Naive thymus-derived CD8-positive, alpha-beta T cell (primary cell): Measurements from ENCODE around the gene IST1. TPM values are rescaled to one million over a fixed set of nuclear protein-coding genes. Genes with fewer than 3 reads are reported as not detected.

Source experiments
- ATAC-seq, 2 donors: fragments of 150-1000 bp; cut with Tn5 transposase in 1 of 2; sonication (Bioruptor Pico), chemical (Tn5 transposase) in 1 of 2; 1 replicate in 1 of 2; 2 replicates in 1 of 2; pipeline ENCODE4 v1.10.0; 2021; ENCODE audit warnings: mild to moderate bottlenecking in 2 of 2, moderate library complexity in 2 of 2
- POLR2A ChIA-PET: fragments of 350-600 bp; sonication (Branson Sonifier 250); formaldehyde crosslinking; loops from one replicate; lab custom pipeline; 2021; ENCODE audit warnings: antibody characterized with exemption; lab: Charles Lee
- DNase-seq, 10 donors: peaks; one replicate each; pipeline versions ENCODE4 v3.0.0 to v3.0.0-alpha.2; 2020 to 2022
- H3K27ac Mint-ChIP-seq, 10 donors: one replicate each; pipeline ENCODE4 v1.8.0; 2020 to 2022; ENCODE audit warnings: mild to moderate bottlenecking in 10 of 10, mixed read lengths in 10 of 10, moderate library complexity in 4 of 10, inconsistent platforms in 1 of 10
- H3K27me3 Mint-ChIP-seq, 5 donors: one replicate each; pipeline ENCODE4 v1.8.0; 2021 to 2022; ENCODE audit warnings: mixed read lengths in 5 of 5
- H3K36me3 Mint-ChIP-seq, 3 donors: one replicate each; pipeline ENCODE4 v1.8.0; 2020 to 2022; ENCODE audit warnings: mixed read lengths in 3 of 3, mild to moderate bottlenecking in 2 of 3, inconsistent platforms in 1 of 3
- H3K4me1 Mint-ChIP-seq, 4 donors: one replicate each; pipeline ENCODE4 v1.8.0; 2021 to 2022; ENCODE audit warnings: mixed read lengths in 4 of 4
- H3K4me3 Mint-ChIP-seq, 10 donors: one replicate each; pipeline ENCODE4 v1.8.0; 2020 to 2022; ENCODE audit warnings: mild to moderate bottlenecking in 10 of 10, mixed read lengths in 10 of 10, moderate library complexity in 6 of 10, inconsistent platforms in 1 of 10
- H3K9me3 Mint-ChIP-seq, 9 donors: one replicate each; pipeline ENCODE4 v1.8.0; 2020 to 2022; ENCODE audit warnings: mixed read lengths in 9 of 9, mild to moderate bottlenecking in 3 of 9, inconsistent platforms in 1 of 9, moderate library complexity in 1 of 9
- polyA plus RNA-seq, 3 donors: library from polyadenylated mRNA; unstranded; fragments of 300-500 nt; fragmentation: Illumina TruSeq; gene quantifications; one replicate each; pipeline ENCODE4 v1.2.3, GENCODE V29; 2021
- total RNA-seq, 8 experiments: library from RNA in 2 of 8; stranded (reverse) in 2 of 8; gene quantifications; one replicate each; pipeline ENCODE4 v1.2.3 and lab custom pipeline; 2021 to 2026

The IST1 gene
- total and polyA plus RNA-seq, 5 experiments from 2014 or later = 115 to 298 (median 161) TPM

DNA sequence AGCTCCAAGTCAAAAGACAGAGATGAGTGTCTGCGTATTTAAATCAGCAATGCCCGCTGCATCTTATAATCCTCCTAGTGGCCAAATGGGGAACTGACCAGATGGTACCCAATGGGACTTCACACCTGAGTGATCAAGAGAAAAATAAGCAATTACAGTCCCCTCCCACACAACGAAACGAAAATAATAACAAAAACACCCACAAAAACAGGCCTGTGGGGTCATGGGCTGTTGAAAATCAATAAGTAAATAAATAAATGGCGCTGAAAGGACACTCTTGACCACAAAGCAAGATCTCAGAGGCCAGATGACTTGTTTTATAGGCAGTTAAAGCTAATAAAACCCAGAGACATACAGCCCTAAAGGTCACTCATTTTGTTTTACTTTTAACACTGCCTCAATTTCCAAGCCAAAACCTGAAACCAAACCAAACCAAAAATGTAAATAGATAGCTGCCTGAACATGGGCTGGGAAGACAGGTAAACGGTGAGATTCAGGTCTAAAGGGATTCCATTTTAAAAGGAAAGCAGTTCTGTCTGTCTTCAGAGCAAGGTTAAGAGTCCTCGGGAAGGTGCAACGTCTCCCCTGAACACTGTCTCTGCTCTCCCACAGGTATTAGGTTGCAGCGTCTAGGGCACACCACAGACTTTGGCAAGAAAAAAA is 12.7 kb upstream of the IST1 start:
- Mint-ChIP-seq H3K9me3 (peaks cover 0 to 2% (median 0%) of the 10 kb centered on the region in 9 donors), H3K27ac (peak overlapping the region; percentile 67 to 94 (median 90)), H3K4me1 (peaks cover 38 to 58% (median 56%) of the 10 kb centered on the region in 4 donors), H3K4me3 (peak overlapping the region; percentile 84 to 91 (median 88)), H3K36me3 (peaks cover 6 to 11% (median 7%) of the 10 kb centered on the region in 3 donors), H3K27me3 (peaks cover 0 to 2% (median 0%) of the 10 kb centered on the region in 5 donors)
- ATAC-seq (peak; percentile 31 to 41), DNase-seq (peak; percentile 24 to 86 (median 78))
- POLR2A ChIA-PET = interaction anchor here (1.0 to 5.9 kb wide), 10 partner anchors 13 to 74 kb away, joined by 3 to 121 read pairs (median 6); partner anchors contain the start of genes AP1G1, ATXN1L and IST1

DNA sequence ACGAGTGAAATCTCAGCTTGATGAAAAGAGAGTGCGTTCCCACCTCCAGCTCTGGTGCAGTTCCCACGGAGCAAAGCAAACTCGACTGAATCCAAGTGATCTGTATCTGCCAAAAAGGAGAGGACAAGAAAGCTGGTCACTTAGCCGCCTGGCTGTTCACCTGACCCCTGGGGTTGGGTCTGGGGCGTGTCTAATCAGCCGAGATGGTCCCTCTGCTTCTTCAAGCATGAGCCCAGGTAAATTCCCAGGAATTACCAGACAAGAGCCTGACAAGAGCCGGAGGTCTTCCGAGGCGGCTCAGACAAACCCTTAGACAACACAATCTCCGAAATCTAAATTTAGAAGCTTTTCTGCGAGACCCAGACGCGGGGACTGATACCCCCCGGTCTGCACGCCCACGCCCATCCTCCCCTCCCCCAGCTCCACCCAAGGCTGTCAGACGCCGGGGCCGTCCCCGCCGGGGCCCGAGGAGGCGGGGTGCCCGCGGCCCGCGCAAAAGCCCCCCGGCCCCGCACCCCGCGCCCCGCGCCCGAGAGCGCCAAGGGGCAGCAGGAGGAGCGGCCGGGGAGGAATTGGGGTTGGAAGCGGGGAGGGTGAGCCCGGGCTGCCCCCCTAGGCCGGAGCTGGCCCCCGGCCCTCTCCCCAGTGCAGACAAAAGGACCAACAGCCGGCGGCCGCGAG is 12.0 kb upstream of the IST1 start:
- Mint-ChIP-seq H3K36me3 (peaks cover 6 to 11% (median 7%) of the 10 kb centered on the region in 3 donors), H3K4me3 (peak overlapping the region; percentile 84 to 91 (median 88)), H3K27me3 (peaks cover 0 to 2% (median 0%) of the 10 kb centered on the region in 5 donors), H3K27ac (peak overlapping the region; percentile 67 to 94 (median 90)), H3K4me1 (peaks cover 38 to 58% (median 56%) of the 10 kb centered on the region in 4 donors), H3K9me3 (peaks cover 0 to 2% (median 0%) of the 10 kb centered on the region in 9 donors)
- DNase-seq = peak in 9 of 10 donors; percentile 35 to 73 (median 47)
- peak in 1 of 2 donors; percentile 22 for ATAC-seq
- POLR2A ChIA-PET = interaction anchor here (1.0 to 5.9 kb wide), 9 partner anchors 12 to 75 kb away, joined by 3 to 121 read pairs (median 9); partner anchors contain the start of genes AP1G1, ATXN1L and IST1

DNA sequence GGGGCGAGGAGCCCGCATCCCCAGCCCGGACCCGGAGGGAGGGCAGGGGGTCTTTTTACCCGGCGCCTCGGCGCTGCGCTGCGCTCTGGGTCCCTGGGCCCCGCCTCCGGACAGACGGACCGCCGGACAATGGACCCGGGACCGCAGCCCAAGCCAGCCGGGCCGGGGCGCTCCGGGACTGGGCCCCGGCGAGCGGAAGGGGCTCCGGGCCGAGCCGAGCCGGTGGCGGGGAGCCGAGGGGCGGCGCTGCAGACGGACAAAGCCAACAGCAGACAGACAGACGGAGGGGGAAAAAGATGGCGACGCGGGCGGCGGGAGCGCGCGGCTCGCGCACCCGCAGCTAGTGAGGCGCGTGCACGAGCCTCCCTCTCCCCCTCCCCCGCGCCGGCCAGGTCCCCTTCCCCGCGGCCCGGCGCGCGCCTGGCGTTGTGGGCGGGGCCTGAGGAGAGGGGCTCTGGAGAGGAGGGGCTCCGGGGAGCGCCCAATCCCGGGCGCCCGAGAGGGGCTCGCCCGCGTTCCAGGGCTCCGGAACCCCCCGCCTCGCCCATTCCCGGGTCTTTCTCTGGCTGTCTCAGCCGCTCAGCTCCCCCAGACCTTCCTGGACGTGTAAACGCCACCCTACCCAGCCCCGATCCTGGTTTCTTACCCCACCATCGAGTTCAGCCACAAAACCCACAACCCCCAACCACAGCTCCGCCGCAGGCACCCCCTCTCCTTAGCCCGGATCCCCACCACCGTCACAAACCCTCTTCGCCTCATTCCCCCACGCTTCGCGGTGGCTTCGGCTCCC is 11.3 kb upstream of the IST1 start, which contains the start of gene ZNF821:
Gene ZNF821, minus strand, starts transcription at position 334 of the 790 bp plus-strand sequence. CDS start 4,236 bp downstream, outside the sequence.
- Mint-ChIP-seq H3K9me3 (peaks cover 0 to 2% (median 0%) of the 10 kb centered on the region in 9 donors), H3K36me3 (peaks cover 4 to 9% (median 5%) of the 10 kb centered on the region in 3 donors), H3K4me3 (peak within 1 kb of the TSS; percentile 92 to 99 (median 94)), H3K27ac (peak within 1 kb of the TSS; percentile 87 to 98 (median 92)), H3K27me3 (peaks cover 0 to 2% (median 0%) of the 10 kb centered on the region in 5 donors), H3K4me1 (peaks cover 35 to 54% (median 53%) of the 10 kb centered on the region in 4 donors)
- ATAC-seq = peak; percentile 46 to 61
- POLR2A ChIA-PET = interaction anchor here (0.5 to 5.9 kb wide), 9 partner anchors 10 to 168 kb away, joined by 3 to 121 read pairs (median 5); partner anchors contain the start of genes AP1G1, ATXN1L and IST1
- DNase-seq = peak; percentile 62 to 91 (median 78)

DNA sequence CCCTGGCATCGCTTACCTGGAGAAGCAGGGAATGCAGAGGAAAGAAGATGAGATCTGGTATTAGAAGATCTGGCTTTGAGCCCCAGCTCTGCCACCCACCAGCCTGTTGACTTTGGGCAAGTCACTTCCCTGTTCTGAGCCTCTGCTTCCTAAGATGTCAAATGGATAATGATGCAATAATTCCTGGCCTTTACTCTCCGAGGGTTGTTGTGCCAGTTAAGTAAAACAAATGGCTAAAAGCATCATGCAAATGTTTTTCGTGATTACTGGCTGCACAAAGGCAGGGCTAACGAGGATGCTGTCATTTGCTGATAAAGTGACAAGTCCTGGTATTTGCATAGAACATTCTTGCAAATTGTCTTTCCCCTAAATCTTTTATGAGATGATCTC is 10.1 kb upstream of the IST1 start:
- DNase-seq = no peak
- Mint-ChIP-seq H3K9me3 (peaks cover 0 to 2% (median 0%) of the 10 kb centered on the region in 9 donors), H3K4me1 (peaks cover 25 to 42% (median 41%) of the 10 kb centered on the region in 4 donors), H3K27me3 (peaks cover 0 to 2% (median 0%) of the 10 kb centered on the region in 5 donors), H3K4me3 (peak overlapping the region; percentile 92 to 99 (median 94)), H3K27ac (peak overlapping the region in 9 of 10 donors; percentile 2 to 98 (median 78)), H3K36me3 (no peaks in the 10 kb centered on the region)
- ATAC-seq = no peak
- POLR2A ChIA-PET = interaction anchor here (0.8 to 5.9 kb wide), 3 partner anchors 10 to 77 kb away, joined by 3 to 121 read pairs (median 4); partner anchors contain the start of gene IST1

DNA sequence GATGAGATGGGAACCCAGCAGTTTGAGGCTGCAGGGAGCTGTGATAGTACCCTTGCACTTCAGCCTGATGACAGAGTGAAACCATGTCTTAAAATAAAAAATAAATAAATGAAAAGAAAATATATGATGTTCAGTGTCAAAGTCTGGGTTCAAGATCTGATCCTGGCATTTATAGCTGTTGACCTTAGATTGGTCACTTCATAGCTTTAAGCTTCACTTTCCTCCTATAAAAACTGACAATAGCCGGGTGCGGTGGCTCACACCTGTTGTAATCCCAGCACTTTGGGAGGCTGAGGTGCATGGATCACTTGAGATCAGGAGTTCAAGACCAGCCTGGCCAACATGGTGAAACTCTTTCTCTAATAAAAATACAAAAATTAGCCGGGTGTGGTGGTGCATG is 6.2 kb upstream of the IST1 start:
- H3K27me3 Mint-ChIP-seq = peaks cover 0 to 2% (median 0%) of the 10 kb centered on the region in 5 donors
- H3K36me3 Mint-ChIP-seq = no peaks in the 10 kb centered on the region
- no peak overlapping the region for H3K27ac Mint-ChIP-seq
- no peak overlapping the region for H3K4me3 Mint-ChIP-seq
- peaks cover 0 to 2% (median 0%) of the 10 kb centered on the region in 9 donors for H3K9me3 Mint-ChIP-seq
- DNase-seq = no peak
- POLR2A ChIA-PET = no interaction called here
- no peak for ATAC-seq
- H3K4me1 Mint-ChIP-seq = peaks cover 7 to 17% (median 15%) of the 10 kb centered on the region in 4 donors

DNA sequence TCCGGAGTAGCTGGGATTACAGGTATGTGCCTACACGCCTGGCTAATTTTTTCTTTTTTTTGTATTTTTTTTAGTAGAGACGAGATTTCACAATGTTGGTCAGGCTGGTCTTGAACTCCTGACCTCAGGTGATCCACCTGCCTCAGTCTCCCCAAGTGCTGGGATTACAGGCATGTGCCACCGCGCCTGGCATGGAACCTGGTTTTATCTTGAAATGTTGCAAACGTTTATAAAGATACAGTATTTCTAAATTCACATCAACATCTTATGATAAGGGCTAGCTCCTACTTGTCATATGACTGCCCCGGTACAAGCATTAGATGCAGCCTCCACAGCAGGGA is 1.5 kb upstream of the IST1 start:
- H3K27ac Mint-ChIP-seq = peak overlapping the region in 9 of 10 donors; percentile 94 to 98 (median 97)
- H3K4me3 Mint-ChIP-seq = peak overlapping the region; percentile 95 to 98 (median 96)
- peaks cover 0 to 3% (median 0%) of the 10 kb centered on the region in 3 donors for H3K36me3 Mint-ChIP-seq
- no peak for DNase-seq
- ATAC-seq = no peak
- H3K9me3 Mint-ChIP-seq = no peaks in the 10 kb centered on the region
- no peaks in the 10 kb centered on the region for H3K27me3 Mint-ChIP-seq
- peaks cover 10 to 33% (median 24%) of the 10 kb centered on the region in 4 donors for H3K4me1 Mint-ChIP-seq
- POLR2A ChIA-PET = interaction anchor here (0.7 to 5.6 kb wide), 3 partner anchors 10 to 85 kb away, joined by 3 to 121 read pairs (median 62); partner anchors contain the start of genes AP1G1 and ZNF821

- Mint-ChIP-seq H3K4me3 (peak overlapping the region; percentile 95 to 98 (median 96)), H3K27ac (peak overlapping the region; percentile 94 to 98 (median 97)), H3K4me1 (peaks cover 10 to 38% (median 27%) of the 10 kb centered on the region in 4 donors), H3K27me3 (no peaks in the 10 kb centered on the region), H3K36me3 (peaks cover 0 to 3% (median 0%) of the 10 kb centered on the region in 3 donors), H3K9me3 (no peaks in the 10 kb centered on the region)
- POLR2A ChIA-PET = interaction anchor here (0.6 to 5.6 kb wide), 7 partner anchors 11 to 115 kb away, joined by 3 to 121 read pairs (median 4); partner anchors contain the start of genes AP1G1 and ZNF821
- peak; percentile 9 to 10 for ATAC-seq
- peak in 8 of 10 donors; percentile 10 to 44 (median 36) for DNase-seq
Measured at GRCh38 chr16:71894229-71894920, 956 bp upstream of the IST1 start.

GRCh38 chr16:71895679-71896365 is 491 bp downstream of the IST1 start:
- DNase-seq (peak in 1 of 10 donors; percentile 30), ATAC-seq (peak; percentile 18 to 20)
- no peaks in the 10 kb centered on the region for H3K9me3 Mint-ChIP-seq
- POLR2A ChIA-PET = interaction anchor here (0.9 to 5.6 kb wide), 12 partner anchors 8 to 118 kb away, joined by 3 to 121 read pairs (median 4); partner anchors contain the start of genes AP1G1, ATXN1L and ZNF821
- H3K27ac Mint-ChIP-seq = peak overlapping the region; percentile 94 to 98 (median 97)
- no peaks in the 10 kb centered on the region for H3K27me3 Mint-ChIP-seq
- peaks cover 14 to 52% (median 35%) of the 10 kb centered on the region in 4 donors for H3K4me1 Mint-ChIP-seq
- H3K4me3 Mint-ChIP-seq = peak overlapping the region; percentile 95 to 98 (median 96)
- H3K36me3 Mint-ChIP-seq = peaks cover 0 to 5% (median 0%) of the 10 kb centered on the region in 3 donors

DNA sequence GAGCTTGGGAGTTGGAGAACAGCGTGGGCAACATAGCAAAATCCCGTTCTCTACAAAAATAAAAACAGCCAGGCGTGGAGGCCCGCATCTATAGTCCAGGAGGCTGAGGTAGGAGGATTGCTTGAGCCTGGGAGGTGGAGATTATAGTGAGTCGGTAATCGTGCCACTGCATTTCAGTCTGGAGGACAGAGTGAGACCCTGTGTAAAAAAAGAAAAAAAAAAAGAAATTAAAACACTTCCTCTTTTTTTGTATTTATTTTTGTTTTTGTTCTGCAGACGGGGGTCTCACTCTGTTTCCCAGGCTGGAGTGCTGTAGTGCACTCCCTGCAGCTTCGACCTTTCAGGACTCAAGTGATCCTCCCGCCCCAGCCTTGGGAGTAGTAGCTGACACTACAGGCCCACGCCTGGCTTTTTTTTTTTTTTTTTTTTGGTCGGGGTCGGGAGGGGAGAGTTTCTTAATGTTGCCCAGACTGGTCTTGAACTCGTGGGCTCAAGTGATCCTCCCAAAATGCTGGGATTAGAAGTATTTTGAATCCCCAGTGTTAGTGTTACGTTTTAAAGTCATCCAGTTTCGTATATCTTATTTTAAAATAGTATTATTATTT is 1.5 kb downstream of the IST1 start:
- peak overlapping the region; percentile 26 to 98 (median 88) for H3K27ac Mint-ChIP-seq
- no peak for ATAC-seq
- peaks cover 0 to 5% (median 0%) of the 10 kb centered on the region in 3 donors for H3K36me3 Mint-ChIP-seq
- H3K4me3 Mint-ChIP-seq = peak overlapping the region; percentile 74 to 98 (median 96)
- DNase-seq = no peak
- H3K4me1 Mint-ChIP-seq = peaks cover 17 to 60% (median 43%) of the 10 kb centered on the region in 4 donors
- no peaks in the 10 kb centered on the region for H3K9me3 Mint-ChIP-seq
- POLR2A ChIA-PET = interaction anchor here (0.7 to 5.6 kb wide), 4 partner anchors 13 to 88 kb away, joined by 3 to 121 read pairs (median 34); partner anchors contain the start of genes AP1G1, ATXN1L and ZNF821
- no peaks in the 10 kb centered on the region for H3K27me3 Mint-ChIP-seq

GRCh38 chr16:71899171-71899570 is 3.8 kb downstream of the IST1 start:
- ATAC-seq (no peak), DNase-seq (no peak)
- Mint-ChIP-seq H3K36me3 (peaks cover 0 to 15% (median 0%) of the 10 kb centered on the region in 3 donors), H3K9me3 (no peaks in the 10 kb centered on the region), H3K27me3 (no peaks in the 10 kb centered on the region), H3K4me3 (peak overlapping the region in 9 of 10 donors; percentile 31 to 81 (median 73)), H3K4me1 (peaks cover 22 to 76% (median 59%) of the 10 kb centered on the region in 4 donors), H3K27ac (peak overlapping the region in 8 of 10 donors; percentile 14 to 78 (median 58))
- POLR2A ChIA-PET = interaction anchor here (0.7 kb wide), 1 partner anchor 53 kb away, joined by 4 read pairs; no protein-coding TSS in a partner anchor
